Measurements from ENCODE around the gene SLC17A5. TPM values are rescaled to one million over a fixed set of nuclear protein-coding genes. Genes with fewer than 3 reads are reported as not detected.
"Not testable (repeated sequence)": the region's sequence is repeated elsewhere in the genome, so short reads cannot be mapped to it uniquely, and the experiment has no call there.

Gene SLC17A5
- total and polyA plus RNA-seq, 4 donors: 9.1 to 19.3 (median 11.3) TPM

DNA sequence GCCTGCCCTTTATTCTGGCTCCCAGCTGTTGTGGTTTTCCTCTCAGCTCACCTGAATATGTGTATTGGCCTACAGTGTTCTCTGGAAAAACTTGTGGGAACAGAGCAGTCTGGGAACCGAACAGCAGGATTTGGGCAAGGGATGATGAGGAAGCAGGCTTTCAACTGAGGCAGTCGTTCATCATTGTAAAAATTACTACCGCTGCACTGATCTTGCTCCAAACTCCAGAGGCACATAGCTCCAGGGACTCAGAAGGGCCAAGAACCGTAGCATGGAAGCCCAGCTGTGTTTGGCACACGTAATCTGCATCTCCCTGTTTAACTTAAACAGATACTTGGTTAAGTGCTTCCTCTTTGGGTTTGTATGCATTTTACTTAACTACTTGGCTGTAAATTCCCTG lies 84.7 kb downstream of the SLC17A5 start:
- Histone ChIP-seq H3K27me3 (ENCODE audit: control insufficient read depth in 4 of 4, insufficient read depth in 4 of 4, low read length in 3 of 4) (no peaks in the 10 kb centered on the region), H3K27ac (ENCODE audit: low read depth in 1 of 2, low read length in 2 of 2) (no peak overlapping the region), H3K36me3 (ENCODE audit: control insufficient read depth in 4 of 4, insufficient read depth in 3 of 4, low read depth in 1 of 4, low read length in 3 of 4) (no peaks in the 10 kb centered on the region), H3K4me3 (ENCODE audit: low read depth in 1 of 3, low read length in 3 of 3) (no peak overlapping the region), H3K4me1 (ENCODE audit: control insufficient read depth in 4 of 4, insufficient read depth in 4 of 4, low read length in 3 of 4) (peaks cover 1 to 30% (median 10%) of the 10 kb centered on the region in 4 donors), H3K9me3 (ENCODE audit: control insufficient read depth in 4 of 4, low read length in 3 of 4) (no peaks in the 10 kb centered on the region), H3K9ac (ENCODE audit: low read depth in 1 of 2, low read length in 2 of 2) (no peak overlapping the region)
- TF ChIP-seq YY1 (IDR thresholded peaks at IDR 0.05) (no peak), FOXA1 (IDR thresholded peaks at IDR 0.05) (no peak)
- WGBS: 80% methylated on average over 5 of the region's 5 CpGs
- DNase-seq (ENCODE audit: low spot score): no peak

DNA sequence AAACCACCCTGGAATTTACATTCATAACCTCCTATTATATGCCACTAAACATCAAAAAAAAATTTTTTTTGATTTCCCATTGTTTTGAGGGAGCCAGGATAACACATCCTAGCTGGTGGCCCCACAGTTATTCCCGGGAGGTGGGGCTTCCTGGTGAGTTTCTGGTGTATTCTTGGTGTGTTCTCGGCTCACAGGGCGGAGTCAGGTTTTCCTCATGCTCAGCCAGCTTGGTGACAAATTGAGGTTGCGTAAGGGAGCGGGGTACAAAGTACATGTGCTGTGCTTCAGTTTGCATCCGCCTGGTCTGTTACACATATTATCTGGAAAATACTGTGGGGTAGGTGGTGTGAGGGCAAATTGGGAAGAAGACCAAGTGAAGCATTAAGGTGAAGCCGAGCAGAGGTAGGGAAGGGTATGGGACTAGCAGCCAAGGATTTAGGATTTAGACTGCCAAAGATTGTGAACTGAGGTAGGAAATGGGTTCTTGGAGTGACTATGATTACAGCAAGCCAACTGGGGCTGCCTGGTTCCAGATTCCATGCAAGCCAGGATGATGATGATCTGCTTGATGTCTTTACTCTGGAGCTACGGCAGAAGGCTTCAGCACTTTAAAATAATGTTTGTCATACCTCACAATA lies 86.7 kb downstream of the SLC17A5 start:
- peaks cover 1 to 30% (median 10%) of the 10 kb centered on the region in 4 donors for H3K4me1 ChIP-seq (ENCODE audit: control insufficient read depth in 4 of 4, insufficient read depth in 4 of 4, low read length in 3 of 4)
- H3K4me3 ChIP-seq (ENCODE audit: low read depth in 1 of 3, low read length in 3 of 3): no peak overlapping the region
- 20% methylated on average over 8 of the region's 8 CpGs for WGBS
- no peaks in the 10 kb centered on the region for H3K36me3 ChIP-seq (ENCODE audit: control insufficient read depth in 4 of 4, insufficient read depth in 3 of 4, low read depth in 1 of 4, low read length in 3 of 4)
- H3K9me3 ChIP-seq (ENCODE audit: control insufficient read depth in 4 of 4, low read length in 3 of 4): no peaks in the 10 kb centered on the region
- peak overlapping the region in 1 of 2 donors; percentile 43 for H3K9ac ChIP-seq (ENCODE audit: low read depth in 1 of 2, low read length in 2 of 2)
- peak overlapping the region; percentile 82 to 85 for H3K27ac ChIP-seq (ENCODE audit: low read depth in 1 of 2, low read length in 2 of 2)
- TF ChIP-seq HNF4A (conservative IDR thresholded peaks at IDR 0.05): peak; percentile 97 to 98
- TF ChIP-seq JUND (IDR thresholded peaks at IDR 0.05): peak; percentile 94 to 98
- TF ChIP-seq GABPA (IDR thresholded peaks at IDR 0.05 in 1 of 2, conservative IDR thresholded peaks at IDR 0.05 in 1 of 2): peak in 1 of 2 donors; percentile 35
- TF ChIP-seq, protein P1, sequence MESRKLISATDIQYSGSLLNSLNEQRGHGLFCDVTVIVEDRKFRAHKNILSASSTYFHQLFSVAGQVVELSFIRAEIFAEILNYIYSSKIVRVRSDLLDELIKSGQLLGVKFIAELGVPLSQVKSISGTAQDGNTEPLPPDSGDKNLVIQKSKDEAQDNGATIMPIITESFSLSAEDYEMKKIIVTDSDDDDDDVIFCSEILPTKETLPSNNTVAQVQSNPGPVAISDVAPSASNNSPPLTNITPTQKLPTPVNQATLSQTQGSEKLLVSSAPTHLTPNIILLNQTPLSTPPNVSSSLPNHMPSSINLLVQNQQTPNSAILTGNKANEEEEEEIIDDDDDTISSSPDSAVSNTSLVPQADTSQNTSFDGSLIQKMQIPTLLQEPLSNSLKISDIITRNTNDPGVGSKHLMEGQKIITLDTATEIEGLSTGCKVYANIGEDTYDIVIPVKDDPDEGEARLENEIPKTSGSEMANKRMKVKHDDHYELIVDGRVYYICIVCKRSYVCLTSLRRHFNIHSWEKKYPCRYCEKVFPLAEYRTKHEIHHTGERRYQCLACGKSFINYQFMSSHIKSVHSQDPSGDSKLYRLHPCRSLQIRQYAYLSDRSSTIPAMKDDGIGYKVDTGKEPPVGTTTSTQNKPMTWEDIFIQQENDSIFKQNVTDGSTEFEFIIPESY (IDR thresholded peaks at IDR 0.05): peak; percentile 89
- peak; percentile 41 to 56 for TF ChIP-seq RAD21 (IDR thresholded peaks at IDR 0.05)
- peak; percentile 63 for TF ChIP-seq FOXA2 (IDR thresholded peaks at IDR 0.05)
- TF ChIP-seq, protein P2, sequence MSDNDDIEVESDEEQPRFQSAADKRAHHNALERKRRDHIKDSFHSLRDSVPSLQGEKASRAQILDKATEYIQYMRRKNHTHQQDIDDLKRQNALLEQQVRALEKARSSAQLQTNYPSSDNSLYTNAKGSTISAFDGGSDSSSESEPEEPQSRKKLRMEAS (IDR thresholded peaks at IDR 0.05): peak; percentile 96
- TF ChIP-seq, protein P3, sequence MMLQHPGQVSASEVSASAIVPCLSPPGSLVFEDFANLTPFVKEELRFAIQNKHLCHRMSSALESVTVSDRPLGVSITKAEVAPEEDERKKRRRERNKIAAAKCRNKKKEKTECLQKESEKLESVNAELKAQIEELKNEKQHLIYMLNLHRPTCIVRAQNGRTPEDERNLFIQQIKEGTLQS (IDR thresholded peaks at IDR 0.05): peak; percentile 88
- TF ChIP-seq, protein P4, sequence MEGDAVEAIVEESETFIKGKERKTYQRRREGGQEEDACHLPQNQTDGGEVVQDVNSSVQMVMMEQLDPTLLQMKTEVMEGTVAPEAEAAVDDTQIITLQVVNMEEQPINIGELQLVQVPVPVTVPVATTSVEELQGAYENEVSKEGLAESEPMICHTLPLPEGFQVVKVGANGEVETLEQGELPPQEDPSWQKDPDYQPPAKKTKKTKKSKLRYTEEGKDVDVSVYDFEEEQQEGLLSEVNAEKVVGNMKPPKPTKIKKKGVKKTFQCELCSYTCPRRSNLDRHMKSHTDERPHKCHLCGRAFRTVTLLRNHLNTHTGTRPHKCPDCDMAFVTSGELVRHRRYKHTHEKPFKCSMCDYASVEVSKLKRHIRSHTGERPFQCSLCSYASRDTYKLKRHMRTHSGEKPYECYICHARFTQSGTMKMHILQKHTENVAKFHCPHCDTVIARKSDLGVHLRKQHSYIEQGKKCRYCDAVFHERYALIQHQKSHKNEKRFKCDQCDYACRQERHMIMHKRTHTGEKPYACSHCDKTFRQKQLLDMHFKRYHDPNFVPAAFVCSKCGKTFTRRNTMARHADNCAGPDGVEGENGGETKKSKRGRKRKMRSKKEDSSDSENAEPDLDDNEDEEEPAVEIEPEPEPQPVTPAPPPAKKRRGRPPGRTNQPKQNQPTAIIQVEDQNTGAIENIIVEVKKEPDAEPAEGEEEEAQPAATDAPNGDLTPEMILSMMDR (IDR thresholded peaks at IDR 0.05; ENCODE audit: low read depth, low read length, missing input control): no peak
- TF ChIP-seq NR2F2 (IDR thresholded peaks at IDR 0.05): no peak
- TF ChIP-seq TAF1 (conservative IDR thresholded peaks at IDR 0.05): peak; percentile 52
- TF ChIP-seq, protein P5, sequence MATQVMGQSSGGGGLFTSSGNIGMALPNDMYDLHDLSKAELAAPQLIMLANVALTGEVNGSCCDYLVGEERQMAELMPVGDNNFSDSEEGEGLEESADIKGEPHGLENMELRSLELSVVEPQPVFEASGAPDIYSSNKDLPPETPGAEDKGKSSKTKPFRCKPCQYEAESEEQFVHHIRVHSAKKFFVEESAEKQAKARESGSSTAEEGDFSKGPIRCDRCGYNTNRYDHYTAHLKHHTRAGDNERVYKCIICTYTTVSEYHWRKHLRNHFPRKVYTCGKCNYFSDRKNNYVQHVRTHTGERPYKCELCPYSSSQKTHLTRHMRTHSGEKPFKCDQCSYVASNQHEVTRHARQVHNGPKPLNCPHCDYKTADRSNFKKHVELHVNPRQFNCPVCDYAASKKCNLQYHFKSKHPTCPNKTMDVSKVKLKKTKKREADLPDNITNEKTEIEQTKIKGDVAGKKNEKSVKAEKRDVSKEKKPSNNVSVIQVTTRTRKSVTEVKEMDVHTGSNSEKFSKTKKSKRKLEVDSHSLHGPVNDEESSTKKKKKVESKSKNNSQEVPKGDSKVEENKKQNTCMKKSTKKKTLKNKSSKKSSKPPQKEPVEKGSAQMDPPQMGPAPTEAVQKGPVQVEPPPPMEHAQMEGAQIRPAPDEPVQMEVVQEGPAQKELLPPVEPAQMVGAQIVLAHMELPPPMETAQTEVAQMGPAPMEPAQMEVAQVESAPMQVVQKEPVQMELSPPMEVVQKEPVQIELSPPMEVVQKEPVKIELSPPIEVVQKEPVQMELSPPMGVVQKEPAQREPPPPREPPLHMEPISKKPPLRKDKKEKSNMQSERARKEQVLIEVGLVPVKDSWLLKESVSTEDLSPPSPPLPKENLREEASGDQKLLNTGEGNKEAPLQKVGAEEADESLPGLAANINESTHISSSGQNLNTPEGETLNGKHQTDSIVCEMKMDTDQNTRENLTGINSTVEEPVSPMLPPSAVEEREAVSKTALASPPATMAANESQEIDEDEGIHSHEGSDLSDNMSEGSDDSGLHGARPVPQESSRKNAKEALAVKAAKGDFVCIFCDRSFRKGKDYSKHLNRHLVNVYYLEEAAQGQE (IDR thresholded peaks at IDR 0.05): peak; percentile 91
- peak; percentile 85 for TF ChIP-seq YY1 (IDR thresholded peaks at IDR 0.05)
- TF ChIP-seq SP1 (IDR thresholded peaks at IDR 0.05): peak; percentile 96
- peak; percentile 75 to 76 for TF ChIP-seq RXRA (IDR thresholded peaks at IDR 0.05)
- peak in 1 of 2 donors; percentile 84 for TF ChIP-seq EGR1 (IDR thresholded peaks at IDR 0.05; ENCODE audit: low read depth in 2 of 2)
- no peak for TF ChIP-seq FOXA1 (IDR thresholded peaks at IDR 0.05)
- peak; percentile 95 for TF ChIP-seq HNF4G (IDR thresholded peaks at IDR 0.05)
- DNase-seq (ENCODE audit: low spot score): peak; percentile 65
- H3K27me3 ChIP-seq (ENCODE audit: control insufficient read depth in 4 of 4, insufficient read depth in 4 of 4, low read length in 3 of 4): no peaks in the 10 kb centered on the region

DNA sequence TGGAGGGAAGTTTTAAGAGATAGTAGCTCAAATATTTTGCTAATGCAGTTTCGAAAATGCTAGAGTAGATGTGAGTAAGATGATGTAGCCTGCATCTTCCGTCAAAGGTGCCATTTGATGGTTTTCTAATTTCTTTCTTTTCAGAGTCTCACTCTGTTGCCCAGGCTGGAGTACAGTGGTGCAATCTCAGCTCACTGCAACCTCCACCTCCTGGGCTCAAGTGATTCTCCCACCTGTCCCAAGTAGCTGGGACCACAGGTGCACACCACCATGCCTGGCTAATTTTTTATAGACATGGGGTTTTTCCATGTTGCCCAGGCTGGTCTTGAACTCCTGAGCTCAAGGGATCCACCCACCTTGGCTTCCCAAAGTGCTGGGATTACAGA lies 87.3 kb downstream of the SLC17A5 start:
- H3K36me3 ChIP-seq (ENCODE audit: control insufficient read depth in 4 of 4, insufficient read depth in 3 of 4, low read depth in 1 of 4, low read length in 3 of 4); DNase-seq (ENCODE audit: low spot score); H3K9ac ChIP-seq (ENCODE audit: low read depth in 1 of 2, low read length in 2 of 2); H3K9me3 ChIP-seq (ENCODE audit: control insufficient read depth in 4 of 4, low read length in 3 of 4); H3K4me3 ChIP-seq (ENCODE audit: low read depth in 1 of 3, low read length in 3 of 3); H3K27me3 ChIP-seq (ENCODE audit: control insufficient read depth in 4 of 4, insufficient read depth in 4 of 4, low read length in 3 of 4): not testable (repeated sequence)
- H3K27ac ChIP-seq (ENCODE audit: low read depth in 1 of 2, low read length in 2 of 2): peak overlapping the region; percentile 82 to 85
- peaks cover 1 to 29% (median 10%) of the 10 kb centered on the region in 4 donors for H3K4me1 ChIP-seq (ENCODE audit: control insufficient read depth in 4 of 4, insufficient read depth in 4 of 4, low read length in 3 of 4)
- 96% methylated on average over 2 of the region's 2 CpGs for WGBS
